HCT116 (cell line): ENCODE results near the gene YAP1. TPM values are rescaled to one million over a fixed set of nuclear protein-coding genes. Genes with fewer than 3 reads are reported as not detected.

Experiments
- ATAC-seq: fragments of 200-7000 bp; cut with Tn5 transposase; 2 replicates; pipeline ENCODE4 v1.9.1; 2020; ENCODE audit warnings: mild to moderate bottlenecking, moderate library complexity
- BruUV-seq: library from RNA; stranded (reverse); fragments of 400-500 nt; replicated peaks from 2 replicates; lab custom pipeline; 2021; lab: Mats Ljungman, UMichigan
- CTCF ChIA-PET: fragments of 300-600 bp; sonication (Branson Sonifier 250); formaldehyde crosslinking; loops from one replicate; lab custom pipeline; 2021; ENCODE audit warnings: antibody characterized with exemption; lab: Charles Lee
- POLR2A ChIA-PET: fragments of 300-600, 350-600 bp; sonication (Branson Sonifier 250); formaldehyde crosslinking; loops from one replicate; lab custom pipeline; 2021; ENCODE audit warnings: antibody characterized with exemption; lab: Charles Lee
- RAD21 ChIA-PET, 2 experiments: fragments of 300-600 bp; sonication (Branson Sonifier 250); formaldehyde crosslinking; loops; one replicate each; lab custom pipeline; 2023; ENCODE audit warnings: low total read pairs in 2 of 2; ENCODE audit not compliant: uncharacterized antibody in 2 of 2, unreplicated experiment in 2 of 2, low non-redundant PET in 1 of 2; lab: Charles Lee
- DNase-seq: peaks from one replicate; pipeline ENCODE4 v3.0.0-alpha.2; 2010; ENCODE audit warnings: low read depth, low spot score
- H2AFZ ChIP-seq: fragments of 200-600 bp; shearing (Covaris generic), sonication (generic); 2 replicates; pipeline ENCODE4 v1.6.1; 2017; ENCODE audit warnings: low read depth, mixed run types, mixed read lengths, antibody characterized with exemption, low read length; ENCODE audit not compliant: poor library complexity, severe bottlenecking
- H3K27ac ChIP-seq: 2 replicates; pipeline ENCODE4 v1.5.1; 2012; ENCODE audit warnings: low read depth, low read length
- H3K27me3 ChIP-seq: fragments of 200-600 bp; sonication (generic); 2 replicates; pipeline ENCODE4 v1.6.1; 2016; ENCODE audit warnings: mixed run types, low read length, mixed read lengths; ENCODE audit not compliant: insufficient read depth
- H3K36me3 ChIP-seq, 2 experiments: fragments of 200-500 bp in 1 of 2; fragments of 200-600 bp in 1 of 2; sonication (Bioruptor generic) in 1 of 2; sonication (generic) in 1 of 2; 2 replicates each; pipeline versions ENCODE4 v1.5.1 to v1.6.1; 2014 to 2016; ENCODE audit warnings: low read length in 2 of 2, inconsistent platforms in 1 of 2, mixed read lengths in 1 of 2, mixed run types in 1 of 2; ENCODE audit not compliant: insufficient read depth in 2 of 2, control insufficient read depth in 1 of 2
- H3K4me1 ChIP-seq, 2 experiments: fragments of 200-600 bp in 1 of 2; sonication (generic) in 1 of 2; 2 replicates each; pipeline versions ENCODE4 v1.5.1 to v1.6.1; 2012 to 2017; ENCODE audit warnings: low read length in 2 of 2, inconsistent platforms in 1 of 2, mild to moderate bottlenecking in 1 of 2, mixed read lengths in 1 of 2, mixed run types in 1 of 2, moderate library complexity in 1 of 2; ENCODE audit not compliant: insufficient read depth in 2 of 2, control insufficient read depth in 1 of 2
- H3K4me2 ChIP-seq: fragments of 200-600 bp; sonication (generic); 2 replicates; pipeline ENCODE4 v1.6.1; 2017; ENCODE audit warnings: mixed run types, low read length, mixed read lengths
- H3K4me3 ChIP-seq, 2 experiments: fragments of 200-600 bp in 1 of 2; sonication (generic) in 1 of 2; replicated peaks in 1 of 2; 2 replicates each; pipeline ENCODE4 v1.5.1; 2011 to 2016; ENCODE audit warnings: low read length in 2 of 2, control low read depth in 1 of 2, low read depth in 1 of 2, mild to moderate bottlenecking in 1 of 2, mixed read lengths in 1 of 2, mixed run types in 1 of 2
- H3K79me2 ChIP-seq: fragments of 200-600 bp; sonication (generic); 2 replicates; pipeline ENCODE4 v1.6.1; 2017; ENCODE audit warnings: mild to moderate bottlenecking, mixed run types, low read length, moderate library complexity, mixed read lengths; ENCODE audit not compliant: insufficient read depth
- H3K9ac ChIP-seq: fragments of 200-600 bp; sonication (generic); 2 replicates; pipeline ENCODE4 v1.6.1; 2016; ENCODE audit warnings: low read length, mixed read lengths
- H3K9me2 ChIP-seq: fragments of 200-600 bp; sonication (generic), shearing (Covaris generic); 2 replicates; pipeline ENCODE4 v1.6.1; 2017; ENCODE audit warnings: mixed run types, mild to moderate bottlenecking, moderate library complexity; ENCODE audit not compliant: insufficient read depth
- H3K9me3 ChIP-seq, 2 experiments: fragments of 200-500 bp in 1 of 2; fragments of 200-600 bp in 1 of 2; sonication (Bioruptor generic) in 1 of 2; sonication (generic) in 1 of 2; 2 replicates each; pipeline ENCODE4 v1.6.1; 2014 to 2017; ENCODE audit warnings: low read length in 2 of 2, mixed read lengths in 2 of 2, inconsistent platforms in 1 of 2, low read depth in 1 of 2, mild to moderate bottlenecking in 1 of 2, mixed run types in 1 of 2, moderate library complexity in 1 of 2; ENCODE audit not compliant: control insufficient read depth in 1 of 2, insufficient read depth in 1 of 2
- H4K20me1 ChIP-seq: fragments of 200-600 bp; sonication (generic), shearing (Covaris generic); 2 replicates; pipeline ENCODE4 v1.6.1; 2017; ENCODE audit warnings: mixed run types, mild to moderate bottlenecking, moderate library complexity; ENCODE audit not compliant: insufficient read depth
- CBX3 ChIP-seq: IDR thresholded peaks from 2 replicates; pipeline ENCODE4 v1.6.1; 2012; ENCODE audit warnings: low read depth
- CEBPB ChIP-seq: IDR thresholded peaks from 2 replicates; pipeline ENCODE4 v1.6.1; 2012; ENCODE audit warnings: low read depth
- EGR1 ChIP-seq: IDR thresholded peaks from 2 replicates; pipeline ENCODE4 v1.6.1; 2012; ENCODE audit warnings: low read depth
- ELF1 ChIP-seq: IDR thresholded peaks from 2 replicates; pipeline ENCODE4 v1.6.1; 2012; ENCODE audit warnings: low read depth, borderline replicate concordance
- EZH2phosphoT487 ChIP-seq: fragments of 200-600 bp; IDR thresholded peaks from 2 replicates; pipeline ENCODE4 v1.6.1; 2018; ENCODE audit warnings: antibody characterized with exemption, borderline replicate concordance
- FOSL1 ChIP-seq: IDR thresholded peaks from 2 replicates; pipeline ENCODE4 v1.6.1; 2012; ENCODE audit warnings: low read depth
- JUND ChIP-seq: IDR thresholded peaks from 2 replicates; pipeline ENCODE4 v1.6.1; 2012
- POLR2A ChIP-seq: IDR thresholded peaks from 2 replicates; pipeline ENCODE4 v1.7.0; 2011; ENCODE audit warnings: borderline replicate concordance; ENCODE audit not compliant: insufficient read depth, insufficient read length; ENCODE audit errors: extremely low read depth
- POLR2AphosphoS5 ChIP-seq: IDR thresholded peaks from 2 replicates; pipeline ENCODE4 v1.6.1; 2011; ENCODE audit warnings: mild to moderate bottlenecking, low read depth, low read length, moderate library complexity
- RAD21 ChIP-seq: IDR thresholded peaks from 2 replicates; pipeline ENCODE4 v1.6.1; 2012; ENCODE audit warnings: low read depth, mild to moderate bottlenecking
- REST ChIP-seq: IDR thresholded peaks from 2 replicates; pipeline ENCODE4 v1.6.1; 2012; ENCODE audit warnings: low read depth
- SIN3A ChIP-seq: IDR thresholded peaks from 2 replicates; pipeline ENCODE4 v1.6.1; 2012; ENCODE audit warnings: low read depth
- SP1 ChIP-seq: IDR thresholded peaks from 2 replicates; pipeline ENCODE4 v1.6.1; 2012; ENCODE audit warnings: low read depth
- TCF7L2 ChIP-seq: IDR thresholded peaks from 2 replicates; pipeline ENCODE4 v1.7.0; 2011; ENCODE audit warnings: borderline replicate concordance, inconsistent platforms; ENCODE audit not compliant: insufficient read depth, insufficient read length; ENCODE audit errors: extremely low read depth
- YY1 ChIP-seq: IDR thresholded peaks from 2 replicates; pipeline ENCODE4 v1.6.1; 2011; ENCODE audit warnings: low read length, low read depth, moderate library complexity, mild to moderate bottlenecking; ENCODE audit not compliant: insufficient replicate concordance; ENCODE audit errors: extremely low read depth
- ZBTB33 ChIP-seq: IDR thresholded peaks from 2 replicates; pipeline ENCODE4 v1.6.1; 2011; ENCODE audit warnings: mild to moderate bottlenecking, low read length, moderate library complexity; ENCODE audit not compliant: insufficient replicate concordance; ENCODE audit errors: extremely low read depth
- intact Hi-C: fragments of 100-400 bp; cut with micrococcal nuclease; formaldehyde crosslinking; loops from 2 replicates; pipeline ENCODE4 v1.10.0; 2022
- total RNA-seq: library from RNA; stranded (reverse); gene quantifications from one replicate; pipeline ENCODE4 v1.2.1, GENCODE V29; 2021; ENCODE audit not compliant: unreplicated experiment
- TF ChIP-seq, protein P1 (sequence below): IDR thresholded peaks from 2 replicates; pipeline ENCODE4 v1.6.1; 2012
- TF ChIP-seq, protein P2 (sequence below): IDR thresholded peaks from 2 replicates; pipeline ENCODE4 v1.6.1; 2012
- TF ChIP-seq, protein P3 (sequence below), 3 experiments: fragments of 200-600 bp in 1 of 3; sonication (generic) in 1 of 3; IDR thresholded peaks in 2 of 3; conservative IDR thresholded peaks in 1 of 3; 2 replicates each; pipeline ENCODE4 v1.5.1; 2012 to 2017; ENCODE audit warnings: low read depth in 2 of 3, low read length in 2 of 3, antibody characterized with exemption in 1 of 3, borderline replicate concordance in 1 of 3, control low read depth in 1 of 3, mild to moderate bottlenecking in 1 of 3, mixed read lengths in 1 of 3, mixed run types in 1 of 3, moderate library complexity in 1 of 3; ENCODE audit not compliant: insufficient read depth in 1 of 3

The YAP1 gene
- total RNA-seq, 1 experiment from 2014 or later = 88.6 TPM

DNA sequence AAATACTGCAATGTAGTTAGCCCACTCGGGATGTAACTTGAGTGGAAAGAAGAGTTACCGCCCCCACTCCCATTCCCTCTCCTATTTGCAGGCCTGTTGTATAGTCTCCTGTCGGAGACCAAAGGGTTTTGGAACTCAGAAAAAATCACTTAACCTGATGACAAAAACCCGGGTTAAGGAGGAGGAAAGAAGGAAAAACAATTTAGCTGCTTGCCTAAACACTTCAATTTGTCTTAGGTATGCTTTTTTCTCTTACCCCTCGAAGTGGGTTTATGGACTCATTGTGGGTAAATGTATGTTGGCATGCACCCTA is 2.2 kb downstream of the YAP1 start:
- DNase-seq (peak; percentile 18), ATAC-seq (no peak)
- BruUV-seq = no TSS peak
- RAD21 ChIA-PET = no interaction called here
- H3K36me3 ChIP-seq = peaks cover 0 to 16% of the 10 kb centered on the region in 2 experiments; a peak in 1 of 4 replicates
- peak overlapping the region; percentile 91 for H3K4me2 ChIP-seq
- H3K9ac ChIP-seq = peak overlapping the region; percentile 96
- H2AFZ ChIP-seq = no peak overlapping the region
- TF ChIP-seq YY1 = no peak
- no peak for TF ChIP-seq REST
- TF ChIP-seq, protein P1, sequence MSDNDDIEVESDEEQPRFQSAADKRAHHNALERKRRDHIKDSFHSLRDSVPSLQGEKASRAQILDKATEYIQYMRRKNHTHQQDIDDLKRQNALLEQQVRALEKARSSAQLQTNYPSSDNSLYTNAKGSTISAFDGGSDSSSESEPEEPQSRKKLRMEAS = no peak
- TF ChIP-seq TCF7L2 = no peak
- no peak for TF ChIP-seq SIN3A
- TF ChIP-seq RAD21 = no peak
- TF ChIP-seq, protein P2, sequence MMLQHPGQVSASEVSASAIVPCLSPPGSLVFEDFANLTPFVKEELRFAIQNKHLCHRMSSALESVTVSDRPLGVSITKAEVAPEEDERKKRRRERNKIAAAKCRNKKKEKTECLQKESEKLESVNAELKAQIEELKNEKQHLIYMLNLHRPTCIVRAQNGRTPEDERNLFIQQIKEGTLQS = no peak
- no peak for TF ChIP-seq CBX3
- TF ChIP-seq CEBPB = no peak
- no peak for TF ChIP-seq FOSL1
- TF ChIP-seq, protein P3, sequence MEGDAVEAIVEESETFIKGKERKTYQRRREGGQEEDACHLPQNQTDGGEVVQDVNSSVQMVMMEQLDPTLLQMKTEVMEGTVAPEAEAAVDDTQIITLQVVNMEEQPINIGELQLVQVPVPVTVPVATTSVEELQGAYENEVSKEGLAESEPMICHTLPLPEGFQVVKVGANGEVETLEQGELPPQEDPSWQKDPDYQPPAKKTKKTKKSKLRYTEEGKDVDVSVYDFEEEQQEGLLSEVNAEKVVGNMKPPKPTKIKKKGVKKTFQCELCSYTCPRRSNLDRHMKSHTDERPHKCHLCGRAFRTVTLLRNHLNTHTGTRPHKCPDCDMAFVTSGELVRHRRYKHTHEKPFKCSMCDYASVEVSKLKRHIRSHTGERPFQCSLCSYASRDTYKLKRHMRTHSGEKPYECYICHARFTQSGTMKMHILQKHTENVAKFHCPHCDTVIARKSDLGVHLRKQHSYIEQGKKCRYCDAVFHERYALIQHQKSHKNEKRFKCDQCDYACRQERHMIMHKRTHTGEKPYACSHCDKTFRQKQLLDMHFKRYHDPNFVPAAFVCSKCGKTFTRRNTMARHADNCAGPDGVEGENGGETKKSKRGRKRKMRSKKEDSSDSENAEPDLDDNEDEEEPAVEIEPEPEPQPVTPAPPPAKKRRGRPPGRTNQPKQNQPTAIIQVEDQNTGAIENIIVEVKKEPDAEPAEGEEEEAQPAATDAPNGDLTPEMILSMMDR (IDR thresholded peaks at IDR 0.05 in 2 of 3, conservative IDR thresholded peaks at IDR 0.05 in 1 of 3; ENCODE audit: borderline replicate concordance in 1 of 3, insufficient read depth in 1 of 3, low read depth in 2 of 3, low read length in 2 of 3) = no peak
- TF ChIP-seq POLR2AphosphoS5 = no peak
- TF ChIP-seq ELF1 = no peak
- no peak for TF ChIP-seq ZBTB33
- TF ChIP-seq POLR2A = no peak
- TF ChIP-seq SP1 = no peak
- no peak for TF ChIP-seq EZH2phosphoT487
- TF ChIP-seq EGR1 = no peak
- TF ChIP-seq JUND = no peak
- no peaks in the 10 kb centered on the region for H3K9me3 ChIP-seq
- no peaks in the 10 kb centered on the region for H4K20me1 ChIP-seq
- POLR2A ChIA-PET = no interaction called here
- peak overlapping the region; percentile 100 for H3K27ac ChIP-seq
- intact Hi-C loops = loop anchor here (5.0 kb wide), 3 partner anchors 60 to 155 kb away; no protein-coding TSS in a partner anchor
- CTCF ChIA-PET = no interaction called here
- no peaks in the 10 kb centered on the region for H3K27me3 ChIP-seq
- H3K9me2 ChIP-seq = no peaks in the 10 kb centered on the region
- H3K79me2 ChIP-seq = peaks cover 68% of the 10 kb centered on the region
- H3K4me1 ChIP-seq = peaks cover 55 to 74% of the 10 kb centered on the region in 2 experiments
- peak overlapping the region; percentile 82 to 83 for H3K4me3 ChIP-seq
